Liver (tissue), 3 donors: ENCODE measurements around the gene DOCK1.

Experiments used
- EGR1 ChIP-seq, 2 donors: IDR thresholded peaks; 2 replicates each; pipeline ENCODE4 v1.6.1; 2016 to 2018; ENCODE audit warnings: antibody characterized with exemption in 2 of 2, low read depth in 2 of 2
- GABPA ChIP-seq, 2 donors: IDR thresholded peaks in 1 of 2; conservative IDR thresholded peaks in 1 of 2; 2 replicates each; pipeline ENCODE4 v1.6.1; 2016; ENCODE audit warnings: antibody characterized with exemption in 2 of 2, mild to moderate bottlenecking in 1 of 2, moderate library complexity in 1 of 2
- JUND ChIP-seq, 2 donors: IDR thresholded peaks; 2 replicates each; pipeline ENCODE4 v1.6.1; 2016; ENCODE audit warnings: antibody characterized with exemption in 2 of 2
- RAD21 ChIP-seq, 2 donors: IDR thresholded peaks; 2 replicates each; pipeline ENCODE4 v1.6.1; 2016; ENCODE audit warnings: antibody characterized with exemption in 2 of 2, mild to moderate bottlenecking in 2 of 2
- SP1 ChIP-seq: IDR thresholded peaks from 2 replicates; pipeline ENCODE4 v1.6.1; 2018; ENCODE audit warnings: antibody characterized with exemption, mild to moderate bottlenecking
- TAF1 ChIP-seq: conservative IDR thresholded peaks from 2 replicates; pipeline ENCODE4 v1.6.1; 2016; ENCODE audit warnings: antibody characterized with exemption, mild to moderate bottlenecking
- TF ChIP-seq, protein P1 (sequence below): IDR thresholded peaks from 2 replicates; pipeline ENCODE4 v1.6.1; 2016; ENCODE audit warnings: antibody characterized with exemption, mild to moderate bottlenecking
- TF ChIP-seq, protein P2 (sequence below): fragments of 150-350 bp; IDR thresholded peaks from 2 replicates; pipeline ENCODE4 v1.5.1; 2017; ENCODE audit warnings: improper control_type of control experiment, low read depth, low read length; ENCODE audit not compliant: missing input control
- TF ChIP-seq, protein P3 (sequence below): IDR thresholded peaks from 2 replicates; pipeline ENCODE4 v1.6.1; 2016; ENCODE audit warnings: antibody characterized with exemption
- TF ChIP-seq, protein P4 (sequence below): IDR thresholded peaks from 2 replicates; pipeline ENCODE4 v1.6.1; 2016; ENCODE audit warnings: antibody characterized with exemption
- TF ChIP-seq, protein P5 (sequence below): IDR thresholded peaks from 2 replicates; pipeline ENCODE4 v1.6.1; 2016; ENCODE audit warnings: antibody characterized with exemption
- donor health status: healthy.
- donor health status: healthy.

DNA sequence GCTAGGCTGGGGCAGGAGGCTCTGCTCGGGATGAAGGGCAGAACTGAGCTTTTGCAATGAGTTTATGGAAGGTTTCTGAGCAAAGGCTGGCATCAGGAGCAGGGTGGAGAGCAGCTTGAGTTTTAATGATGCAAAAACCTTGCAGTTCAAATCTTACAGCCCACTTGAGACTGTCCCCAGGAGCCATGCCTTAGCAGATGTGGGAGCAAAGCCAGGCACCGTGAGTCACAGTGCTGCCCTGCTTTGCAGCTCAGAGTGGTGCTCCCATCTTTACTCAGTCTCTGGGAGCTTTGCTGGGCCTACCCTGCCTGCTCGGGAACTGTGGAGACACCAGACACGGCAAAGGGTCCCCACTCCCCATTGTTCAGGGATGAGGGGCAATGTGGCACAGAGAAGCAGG, 521.5 kb downstream of the DOCK1 start:
- TF ChIP-seq, protein P1, sequence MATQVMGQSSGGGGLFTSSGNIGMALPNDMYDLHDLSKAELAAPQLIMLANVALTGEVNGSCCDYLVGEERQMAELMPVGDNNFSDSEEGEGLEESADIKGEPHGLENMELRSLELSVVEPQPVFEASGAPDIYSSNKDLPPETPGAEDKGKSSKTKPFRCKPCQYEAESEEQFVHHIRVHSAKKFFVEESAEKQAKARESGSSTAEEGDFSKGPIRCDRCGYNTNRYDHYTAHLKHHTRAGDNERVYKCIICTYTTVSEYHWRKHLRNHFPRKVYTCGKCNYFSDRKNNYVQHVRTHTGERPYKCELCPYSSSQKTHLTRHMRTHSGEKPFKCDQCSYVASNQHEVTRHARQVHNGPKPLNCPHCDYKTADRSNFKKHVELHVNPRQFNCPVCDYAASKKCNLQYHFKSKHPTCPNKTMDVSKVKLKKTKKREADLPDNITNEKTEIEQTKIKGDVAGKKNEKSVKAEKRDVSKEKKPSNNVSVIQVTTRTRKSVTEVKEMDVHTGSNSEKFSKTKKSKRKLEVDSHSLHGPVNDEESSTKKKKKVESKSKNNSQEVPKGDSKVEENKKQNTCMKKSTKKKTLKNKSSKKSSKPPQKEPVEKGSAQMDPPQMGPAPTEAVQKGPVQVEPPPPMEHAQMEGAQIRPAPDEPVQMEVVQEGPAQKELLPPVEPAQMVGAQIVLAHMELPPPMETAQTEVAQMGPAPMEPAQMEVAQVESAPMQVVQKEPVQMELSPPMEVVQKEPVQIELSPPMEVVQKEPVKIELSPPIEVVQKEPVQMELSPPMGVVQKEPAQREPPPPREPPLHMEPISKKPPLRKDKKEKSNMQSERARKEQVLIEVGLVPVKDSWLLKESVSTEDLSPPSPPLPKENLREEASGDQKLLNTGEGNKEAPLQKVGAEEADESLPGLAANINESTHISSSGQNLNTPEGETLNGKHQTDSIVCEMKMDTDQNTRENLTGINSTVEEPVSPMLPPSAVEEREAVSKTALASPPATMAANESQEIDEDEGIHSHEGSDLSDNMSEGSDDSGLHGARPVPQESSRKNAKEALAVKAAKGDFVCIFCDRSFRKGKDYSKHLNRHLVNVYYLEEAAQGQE = no peak
- TF ChIP-seq, protein P2, sequence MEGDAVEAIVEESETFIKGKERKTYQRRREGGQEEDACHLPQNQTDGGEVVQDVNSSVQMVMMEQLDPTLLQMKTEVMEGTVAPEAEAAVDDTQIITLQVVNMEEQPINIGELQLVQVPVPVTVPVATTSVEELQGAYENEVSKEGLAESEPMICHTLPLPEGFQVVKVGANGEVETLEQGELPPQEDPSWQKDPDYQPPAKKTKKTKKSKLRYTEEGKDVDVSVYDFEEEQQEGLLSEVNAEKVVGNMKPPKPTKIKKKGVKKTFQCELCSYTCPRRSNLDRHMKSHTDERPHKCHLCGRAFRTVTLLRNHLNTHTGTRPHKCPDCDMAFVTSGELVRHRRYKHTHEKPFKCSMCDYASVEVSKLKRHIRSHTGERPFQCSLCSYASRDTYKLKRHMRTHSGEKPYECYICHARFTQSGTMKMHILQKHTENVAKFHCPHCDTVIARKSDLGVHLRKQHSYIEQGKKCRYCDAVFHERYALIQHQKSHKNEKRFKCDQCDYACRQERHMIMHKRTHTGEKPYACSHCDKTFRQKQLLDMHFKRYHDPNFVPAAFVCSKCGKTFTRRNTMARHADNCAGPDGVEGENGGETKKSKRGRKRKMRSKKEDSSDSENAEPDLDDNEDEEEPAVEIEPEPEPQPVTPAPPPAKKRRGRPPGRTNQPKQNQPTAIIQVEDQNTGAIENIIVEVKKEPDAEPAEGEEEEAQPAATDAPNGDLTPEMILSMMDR = no peak
- TF ChIP-seq, protein P3, sequence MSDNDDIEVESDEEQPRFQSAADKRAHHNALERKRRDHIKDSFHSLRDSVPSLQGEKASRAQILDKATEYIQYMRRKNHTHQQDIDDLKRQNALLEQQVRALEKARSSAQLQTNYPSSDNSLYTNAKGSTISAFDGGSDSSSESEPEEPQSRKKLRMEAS = no peak
- TF ChIP-seq RAD21 (IDR thresholded peaks at IDR 0.05) (no peak), JUND (IDR thresholded peaks at IDR 0.05) (no peak), SP1 (no peak), EGR1 (IDR thresholded peaks at IDR 0.05; ENCODE audit: low read depth in 2 of 2) (no peak), GABPA (IDR thresholded peaks at IDR 0.05 in 1 of 2, conservative IDR thresholded peaks at IDR 0.05 in 1 of 2) (no peak), TAF1 (no peak)
- TF ChIP-seq, protein P4, sequence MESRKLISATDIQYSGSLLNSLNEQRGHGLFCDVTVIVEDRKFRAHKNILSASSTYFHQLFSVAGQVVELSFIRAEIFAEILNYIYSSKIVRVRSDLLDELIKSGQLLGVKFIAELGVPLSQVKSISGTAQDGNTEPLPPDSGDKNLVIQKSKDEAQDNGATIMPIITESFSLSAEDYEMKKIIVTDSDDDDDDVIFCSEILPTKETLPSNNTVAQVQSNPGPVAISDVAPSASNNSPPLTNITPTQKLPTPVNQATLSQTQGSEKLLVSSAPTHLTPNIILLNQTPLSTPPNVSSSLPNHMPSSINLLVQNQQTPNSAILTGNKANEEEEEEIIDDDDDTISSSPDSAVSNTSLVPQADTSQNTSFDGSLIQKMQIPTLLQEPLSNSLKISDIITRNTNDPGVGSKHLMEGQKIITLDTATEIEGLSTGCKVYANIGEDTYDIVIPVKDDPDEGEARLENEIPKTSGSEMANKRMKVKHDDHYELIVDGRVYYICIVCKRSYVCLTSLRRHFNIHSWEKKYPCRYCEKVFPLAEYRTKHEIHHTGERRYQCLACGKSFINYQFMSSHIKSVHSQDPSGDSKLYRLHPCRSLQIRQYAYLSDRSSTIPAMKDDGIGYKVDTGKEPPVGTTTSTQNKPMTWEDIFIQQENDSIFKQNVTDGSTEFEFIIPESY = no peak
- TF ChIP-seq, protein P5, sequence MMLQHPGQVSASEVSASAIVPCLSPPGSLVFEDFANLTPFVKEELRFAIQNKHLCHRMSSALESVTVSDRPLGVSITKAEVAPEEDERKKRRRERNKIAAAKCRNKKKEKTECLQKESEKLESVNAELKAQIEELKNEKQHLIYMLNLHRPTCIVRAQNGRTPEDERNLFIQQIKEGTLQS = no peak
